Thyroid gland (tissue), 4 donors: Measurements from ENCODE around the gene F10. TPM values are rescaled to one million over a fixed set of nuclear protein-coding genes. Genes with fewer than 3 reads are reported as not detected.

Experiments
- DNase-seq, 2 donors: peaks; one replicate each; pipeline ENCODE4 v3.0.0-alpha.2; 2019
- H3K27ac ChIP-seq, 3 donors: fragments of 200-600 bp; sonication (generic); 1 replicate in 2 of 3; 2 replicates in 1 of 3; pipeline ENCODE4 v1.5.1; 2016 to 2019; ENCODE audit warnings: mild to moderate bottlenecking in 1 of 3, moderate library complexity in 1 of 3
- H3K27me3 ChIP-seq: fragments of 200-600 bp; sonication (generic); one replicate; pipeline ENCODE4 v1.5.1; 2019
- H3K36me3 ChIP-seq, 2 donors: fragments of 200-600 bp; sonication (generic); one replicate each; pipeline ENCODE4 v1.5.1; 2016 to 2019
- H3K4me1 ChIP-seq, 2 donors: fragments of 200-600 bp; sonication (generic); one replicate each; pipeline ENCODE4 v1.5.1; 2017 to 2019
- H3K4me3 ChIP-seq, 3 donors: fragments of 200-600 bp; sonication (generic); replicated peaks in 1 of 3; 1 replicate in 2 of 3; 2 replicates in 1 of 3; pipeline ENCODE4 v1.5.1; 2016; ENCODE audit warnings: mild to moderate bottlenecking in 1 of 3
- H3K9me3 ChIP-seq: fragments of 200-600 bp; sonication (generic); one replicate; pipeline ENCODE4 v1.5.1; 2017
- CTCF ChIP-seq, 6 experiments: fragments of 200-600 bp in 3 of 6; fragments of 450-650 bp in 3 of 6; sonication (generic) in 3 of 6; IDR thresholded peaks; one replicate each; pipeline ENCODE4 v1.5.1; 2016 to 2019; ENCODE audit warnings: antibody characterized with exemption in 6 of 6, mild to moderate bottlenecking in 2 of 6, inconsistent platforms in 1 of 6, moderate library complexity in 1 of 6
- POLR2A ChIP-seq, 2 donors: fragments of 450-650 bp; IDR thresholded peaks; one replicate each; pipeline ENCODE4 v1.6.1; 2017; ENCODE audit warnings: antibody characterized with exemption in 2 of 2, mild to moderate bottlenecking in 2 of 2, moderate library complexity in 1 of 2
- WGBS, 2 donors: methylation state at CpG; one replicate each; pipeline ENCODE4 v1.1.5; 2017; 5-methylcytosine and 5-hydroxymethylcytosine counted together
- intact Hi-C: fragments of 100-400 bp; cut with DNase I; formaldehyde crosslinking; loops from one replicate; pipeline ENCODE4 v1.15.1; 2023
- small RNA-seq: library from RNA; depleted of rRNA; stranded (forward); fragments of <200 nt; gene quantifications from one replicate; pipeline ENCODE3, GENCODE V24; 2016
- total RNA-seq, 4 donors: library from RNA; depleted of rRNA; stranded (reverse); fragments of >200 nt; gene quantifications; one replicate each; pipeline ENCODE4 v1.2.3, GENCODE V29; 2016

Gene F10
- total RNA-seq, 4 donors from 2014 or later: 4.0 to 19.9 (median 7.0) TPM

- H3K4me1 ChIP-seq: no peaks in the 10 kb centered on the region
- H3K4me3 ChIP-seq: no peak overlapping the region
- H3K27me3 ChIP-seq: no peaks in the 10 kb centered on the region
- no peak for DNase-seq
- H3K36me3 ChIP-seq: peaks cover 40 to 43% of the 10 kb centered on the region in 2 donors
- TF ChIP-seq POLR2A (IDR thresholded peaks at IDR 0.05) (no peak), CTCF (IDR thresholded peaks at IDR 0.05) (no peak)
- 94 to 95% methylated on average over 9 of the region's 9 CpGs for WGBS, 2 donors
- H3K27ac ChIP-seq: no peak overlapping the region
- no peaks in the 10 kb centered on the region for H3K9me3 ChIP-seq
- intact Hi-C loops: no loop called here
Observed at GRCh38 chr13:113196970-113197737, 74.6 kb downstream of the F10 start.

Small RNA genes lying within 50 kb of the gene (small RNA-seq; reads per million reads assigned to genes)
- not detected for gene AL137002.1

Other genes with a start within 250 kb of the F10 start
- 10 to 100 TPM; 35.6 to 83.4 (median 43.6) TPM for gene MCF2L, start 153.6 kb upstream of the F10 start, total RNA-seq
- gene F7, start 17.0 kb upstream of the F10 start, total RNA-seq: not detected
- gene PROZ, start 35.8 kb downstream of the F10 start, total RNA-seq: not detected
- 10 to 100 TPM; 50.5 to 75.6 (median 56.5) TPM for gene PCID2, start 85.9 kb downstream of the F10 start, total RNA-seq
- gene CUL4A, start 86.8 kb downstream of the F10 start, total RNA-seq: 100 to 1,000 TPM in 3 of 4 donors, 10 to 100 TPM in 1; 78.9 to 131 (median 122) TPM
- 100 to 1,000 TPM; 169 to 227 (median 206) TPM for gene LAMP1, start 174.4 kb downstream of the F10 start, total RNA-seq
- 1 to 10 TPM; 1.7 to 5.7 (median 5.1) TPM for gene GRTP1, start 241.3 kb downstream of the F10 start, total RNA-seq